Activated naive CD8-positive, alpha-beta T cell treated with anti-CD3 and anti-CD28 coated beads, Interleukin-2, amount 50 U/mL, for 24 hours (primary cell): ENCODE measurements around the gene TSPEAR.

Experiments used
- ATAC-seq: fragments of 150-1000 bp; cut with Tn5 transposase; one replicate; pipeline ENCODE4 v1.10.0; 2021
- DNase-seq: peaks from one replicate; pipeline ENCODE4 v3.0.0; 2021
- H3K27ac Mint-ChIP-seq: one replicate; pipeline ENCODE4 v1.8.0; 2021; ENCODE audit warnings: mild to moderate bottlenecking, mixed read lengths
- H3K27me3 Mint-ChIP-seq: one replicate; pipeline ENCODE4 v1.8.0; 2021; ENCODE audit warnings: mixed read lengths
- H3K36me3 Mint-ChIP-seq: one replicate; pipeline ENCODE4 v1.8.0; 2021; ENCODE audit warnings: low read depth, mixed read lengths
- H3K4me1 Mint-ChIP-seq: one replicate; pipeline ENCODE4 v1.8.0; 2021; ENCODE audit warnings: mixed read lengths
- H3K4me3 Mint-ChIP-seq: one replicate; pipeline ENCODE4 v1.8.0; 2021; ENCODE audit warnings: mild to moderate bottlenecking, moderate library complexity, mixed read lengths
- H3K9me3 Mint-ChIP-seq: one replicate; pipeline ENCODE4 v1.8.0; 2021; ENCODE audit warnings: mixed read lengths

The TSPEAR gene

GRCh38 chr21:44527156-44527982 is 184.0 kb downstream of the TSPEAR start:
- DNase-seq (no peak), ATAC-seq (no peak)
- Mint-ChIP-seq H3K27ac (no peak overlapping the region), H3K36me3 (no peaks in the 10 kb centered on the region), H3K4me1 (no peaks in the 10 kb centered on the region), H3K9me3 (no peaks in the 10 kb centered on the region), H3K27me3 (peaks cover 2% of the 10 kb centered on the region), H3K4me3 (no peak overlapping the region)

- Mint-ChIP-seq H3K36me3 (no peaks in the 10 kb centered on the region), H3K27me3 (peaks cover 2% of the 10 kb centered on the region), H3K4me1 (no peaks in the 10 kb centered on the region), H3K4me3 (no peak overlapping the region), H3K27ac (no peak overlapping the region), H3K9me3 (no peaks in the 10 kb centered on the region)
- DNase-seq = no peak
- ATAC-seq = no peak
Measured at GRCh38 chr21:44526096-44526997, 185.0 kb downstream of the TSPEAR start.

DNA sequence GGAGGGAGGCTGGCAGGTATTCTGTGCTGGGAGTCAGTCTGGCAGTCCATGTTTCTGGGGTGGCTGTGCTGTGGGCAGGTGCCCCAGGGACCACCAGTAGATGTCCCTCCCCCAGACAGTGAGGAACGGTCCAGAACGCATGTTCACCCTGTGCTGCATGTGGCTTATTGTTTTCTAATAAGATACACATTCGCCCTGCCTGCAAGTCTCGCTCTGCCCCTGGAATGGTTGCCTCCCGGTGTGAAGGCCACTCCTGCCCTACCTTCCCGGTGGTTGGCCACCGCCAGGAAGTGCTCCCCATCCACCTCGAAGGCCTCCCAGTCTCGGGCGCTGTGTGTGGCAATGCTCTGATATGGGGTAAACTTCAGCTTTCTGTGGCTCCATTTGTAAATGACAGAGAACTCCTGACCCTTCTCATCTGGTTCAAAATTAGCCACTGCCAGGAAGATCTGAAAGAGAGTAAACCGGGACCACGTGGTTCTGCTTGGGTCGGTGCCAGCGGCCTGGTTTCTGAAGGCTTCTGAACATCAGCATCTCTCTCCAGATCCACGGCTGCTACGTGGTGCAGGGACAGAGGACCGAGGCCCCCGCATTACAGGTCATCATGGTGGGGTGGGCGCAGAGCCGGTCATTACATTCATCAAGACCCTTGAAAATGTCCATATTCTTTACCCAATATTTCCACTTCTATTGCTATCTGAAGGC is 185.8 kb downstream of the TSPEAR start:
- no peak for DNase-seq
- Mint-ChIP-seq H3K9me3 (no peaks in the 10 kb centered on the region), H3K36me3 (no peaks in the 10 kb centered on the region), H3K27me3 (peaks cover 2% of the 10 kb centered on the region), H3K4me1 (no peaks in the 10 kb centered on the region), H3K27ac (no peak overlapping the region), H3K4me3 (no peak overlapping the region)
- no peak for ATAC-seq

DNA sequence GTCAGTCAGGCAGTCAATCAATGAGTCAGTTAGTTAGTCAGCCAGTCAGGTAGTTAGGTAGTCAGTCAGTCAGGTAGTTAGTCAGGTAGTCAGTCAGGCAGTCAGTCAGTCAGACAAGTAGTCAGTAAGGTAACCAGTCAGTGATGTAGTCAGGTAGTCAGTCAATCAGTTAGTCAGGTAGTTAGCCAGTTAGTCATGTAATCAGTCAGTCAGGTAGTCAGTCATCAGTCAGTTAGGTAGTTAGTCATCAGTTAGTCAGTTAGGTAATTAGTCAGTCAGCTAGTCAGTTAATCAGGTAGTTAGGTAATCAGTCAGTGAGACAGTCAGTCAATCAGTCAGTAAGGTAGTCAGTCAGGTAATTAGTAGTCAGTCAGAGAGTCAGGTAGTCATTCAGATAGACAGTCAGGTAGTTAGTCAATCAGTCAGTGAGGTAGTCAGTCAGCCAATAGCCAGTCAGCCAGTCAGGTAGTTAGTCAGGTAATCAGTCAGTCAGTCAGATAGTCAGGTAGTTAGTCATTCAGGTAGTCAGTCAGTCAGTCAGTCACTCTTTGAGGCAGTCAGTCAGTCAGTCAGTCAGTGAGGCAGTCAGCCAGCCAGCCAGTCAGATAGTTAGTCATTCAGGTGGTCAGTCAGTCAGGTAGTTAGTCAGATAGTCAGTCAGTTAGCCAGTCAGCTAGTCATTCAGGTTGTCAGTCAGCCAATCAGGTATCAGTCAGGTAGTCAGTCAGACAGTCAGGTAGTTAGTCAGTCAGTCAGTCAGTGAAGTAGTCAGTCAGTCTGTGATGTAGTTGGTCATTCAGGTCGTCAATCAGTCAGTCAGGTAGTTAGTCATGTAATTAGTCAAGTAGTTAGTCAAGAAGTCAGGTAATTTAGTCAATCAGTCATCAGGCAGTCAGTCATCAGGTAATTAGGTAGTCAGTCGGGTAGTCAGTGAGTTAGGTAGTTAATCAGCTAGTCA is 186.7 kb downstream of the TSPEAR start:
- H3K4me3 Mint-ChIP-seq = no peak overlapping the region
- no peaks in the 10 kb centered on the region for H3K36me3 Mint-ChIP-seq
- no peaks in the 10 kb centered on the region for H3K9me3 Mint-ChIP-seq
- no peaks in the 10 kb centered on the region for H3K4me1 Mint-ChIP-seq
- ATAC-seq (no peak), DNase-seq (no peak)
- no peak overlapping the region for H3K27ac Mint-ChIP-seq
- no peaks in the 10 kb centered on the region for H3K27me3 Mint-ChIP-seq

- Mint-ChIP-seq H3K36me3 (no peaks in the 10 kb centered on the region), H3K27ac (no peak overlapping the region)
- ATAC-seq = no peak
Measured at GRCh38 chr21:44523567-44524413, 187.6 kb downstream of the TSPEAR start.

DNA sequence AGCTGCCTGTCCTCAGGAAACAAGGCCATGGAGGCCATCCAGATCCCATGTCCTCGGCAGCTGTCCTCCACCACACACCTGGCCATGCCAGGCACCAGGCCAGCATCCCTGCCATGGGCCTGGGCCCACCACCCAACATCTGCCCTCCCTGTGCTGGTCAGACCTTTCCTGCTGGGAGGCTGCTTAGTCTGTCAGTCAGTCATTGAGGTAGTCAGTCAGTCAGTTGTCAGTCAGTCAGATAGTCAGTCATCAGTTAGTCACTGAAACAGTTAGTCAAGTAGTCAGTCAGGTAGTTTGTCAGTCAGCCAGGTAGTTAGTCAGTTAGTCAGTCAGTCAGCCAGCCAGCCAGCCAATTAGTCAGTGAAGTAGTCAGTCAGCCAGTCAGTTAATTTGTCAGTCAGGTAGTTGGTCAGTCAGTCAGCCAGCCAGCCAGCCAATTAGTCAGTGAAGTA is 188.6 kb downstream of the TSPEAR start:
- ATAC-seq (no peak), DNase-seq (no peak)
- Mint-ChIP-seq H3K4me1 (no peaks in the 10 kb centered on the region), H3K9me3 (no peaks in the 10 kb centered on the region), H3K36me3 (no peaks in the 10 kb centered on the region), H3K4me3 (no peak overlapping the region), H3K27me3 (no peaks in the 10 kb centered on the region), H3K27ac (no peak overlapping the region)

More at GRCh38 chr21:44523567-44524413, 187.6 kb downstream of the TSPEAR start:
- Mint-ChIP-seq H3K9me3 (no peaks in the 10 kb centered on the region), H3K4me3 (no peak overlapping the region), H3K27me3 (no peaks in the 10 kb centered on the region), H3K4me1 (no peaks in the 10 kb centered on the region)
- no peak for DNase-seq

- no peaks in the 10 kb centered on the region for H3K36me3 Mint-ChIP-seq
- no peak overlapping the region for H3K4me3 Mint-ChIP-seq
- no peaks in the 10 kb centered on the region for H3K9me3 Mint-ChIP-seq
- no peak overlapping the region for H3K27ac Mint-ChIP-seq
- no peak for DNase-seq
- H3K27me3 Mint-ChIP-seq = no peaks in the 10 kb centered on the region
- H3K4me1 Mint-ChIP-seq = no peaks in the 10 kb centered on the region
- no peak for ATAC-seq
Measured at GRCh38 chr21:44521928-44522752, 189.2 kb downstream of the TSPEAR start.

DNA sequence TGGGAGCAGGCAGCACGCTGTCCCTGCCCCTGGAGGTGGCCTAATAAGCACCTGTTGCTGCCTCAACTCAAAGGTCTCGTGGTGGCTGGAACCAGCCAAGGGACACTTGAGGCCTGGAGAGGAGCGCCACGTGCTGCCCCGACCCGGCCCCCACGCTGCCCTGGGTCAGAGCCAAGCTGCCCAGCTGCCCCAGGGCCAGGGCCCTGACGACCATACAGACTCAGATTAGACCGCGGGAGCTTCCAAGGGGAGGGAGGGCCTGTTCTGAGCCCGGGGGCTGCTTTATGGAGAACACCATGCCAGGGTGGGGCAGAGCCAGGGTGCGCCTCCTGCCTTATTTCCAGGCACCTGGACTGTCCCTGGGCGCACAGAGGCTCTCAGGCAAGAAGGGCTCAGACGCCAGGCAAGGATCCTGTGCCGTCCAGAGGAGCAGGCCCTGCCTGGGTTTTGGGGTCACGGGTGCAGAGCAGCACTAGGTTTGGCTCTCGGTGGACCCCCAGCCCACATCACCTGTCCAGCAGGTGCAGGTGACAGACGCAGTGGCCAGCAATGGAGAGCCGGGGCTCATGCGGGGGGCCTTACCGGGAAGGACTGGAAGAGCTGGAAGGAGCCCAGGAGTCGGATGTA is 190.0 kb downstream of the TSPEAR start:
- ATAC-seq = no peak
- H3K36me3 Mint-ChIP-seq = no peaks in the 10 kb centered on the region
- H3K27ac Mint-ChIP-seq = no peak overlapping the region
- no peaks in the 10 kb centered on the region for H3K4me1 Mint-ChIP-seq
- DNase-seq = no peak
- no peaks in the 10 kb centered on the region for H3K27me3 Mint-ChIP-seq
- H3K4me3 Mint-ChIP-seq = no peak overlapping the region
- no peaks in the 10 kb centered on the region for H3K9me3 Mint-ChIP-seq

- Mint-ChIP-seq H3K36me3 (no peaks in the 10 kb centered on the region), H3K4me1 (no peaks in the 10 kb centered on the region), H3K27me3 (no peaks in the 10 kb centered on the region), H3K27ac (no peak overlapping the region), H3K9me3 (no peaks in the 10 kb centered on the region), H3K4me3 (no peak overlapping the region)
- no peak for ATAC-seq
- DNase-seq = no peak
Measured at GRCh38 chr21:44520326-44521300, 190.8 kb downstream of the TSPEAR start.

- H3K9me3 Mint-ChIP-seq = no peaks in the 10 kb centered on the region
- no peaks in the 10 kb centered on the region for H3K27me3 Mint-ChIP-seq
- DNase-seq = no peak
- H3K4me1 Mint-ChIP-seq = no peaks in the 10 kb centered on the region
- H3K36me3 Mint-ChIP-seq = no peaks in the 10 kb centered on the region
- H3K27ac Mint-ChIP-seq = no peak overlapping the region
- no peak overlapping the region for H3K4me3 Mint-ChIP-seq
- ATAC-seq = no peak
Measured at GRCh38 chr21:44519346-44520325, 191.7 kb downstream of the TSPEAR start.
